ENCODE results near the gene FXYD5. TPM values are rescaled to one million over a fixed set of nuclear protein-coding genes. Genes with fewer than 3 reads are reported as not detected.

FXYD5 gene
- total and polyA plus RNA-seq, 9 of the 15 experiments (the other 6 are each of a cell fraction or from before 2014, with no cell fraction given), result 104 to 537 (median 174) TPM

- no peaks in the 10 kb centered on the region for H3K9me1 ChIP-seq (ENCODE audit: control insufficient read depth, insufficient read depth, low read length)
- no peak overlapping the region for H2AFZ ChIP-seq (ENCODE audit: low read depth, low read length)
- no peaks in the 10 kb centered on the region for H3K9me3 ChIP-seq (replicated peaks; ENCODE audit: control insufficient read depth, insufficient read depth, low read depth, low read length)
- H3K4me1 ChIP-seq (replicated peaks in 1 of 2; ENCODE audit: control insufficient read depth in 2 of 2, insufficient read depth in 2 of 2, low read length in 2 of 2), result peaks cover 43 to 49% of the 10 kb centered on the region in 2 experiments
- H3K36me3 ChIP-seq (ENCODE audit: control insufficient read depth, insufficient read depth, low read length), result peaks cover 100% of the 10 kb centered on the region
- FAIRE-seq (no peak), DNase-seq (ENCODE audit: extremely low read depth in 1 of 4, low spot score in 3 of 4) (no peak), ATAC-seq (no peak)
- CTCF ChIA-PET (ENCODE audit: low intra/inter-chr PET ratio), result no interaction called here
- POLR2A ChIA-PET, result interaction anchor here (0.6 to 1.2 kb wide), 4 partner anchors 8 to 299 kb away, joined by 3 to 4 read pairs (median 3); no protein-coding TSS in a partner anchor
- peaks cover 59% of the 10 kb centered on the region for H3K79me2 ChIP-seq (ENCODE audit: control insufficient read depth, insufficient read depth, low read length)
- 91% methylated on average over 8 of the region's 9 CpGs for WGBS (ENCODE audit: insufficient coverage, low coverage, missing lambda C conversion rate)
- BruUV-seq (replicated peaks), result no TSS peak
- H3K9ac ChIP-seq (ENCODE audit: insufficient read depth in 1 of 2, low read depth in 2 of 2, low read length in 2 of 2), result no peak overlapping the region
- no peaks in the 10 kb centered on the region for H4K20me1 ChIP-seq (replicated peaks; ENCODE audit: control insufficient read depth, insufficient read depth, low read length)
- no peak overlapping the region for H3K4me3 ChIP-seq
- in situ Hi-C loops (cut with MboI) (no loop called here), intact Hi-C loops (cut with micrococcal nuclease) (no loop called here)
- no peak overlapping the region for H3K4me2 ChIP-seq (ENCODE audit: insufficient read depth, low read length)
- H3K27me3 ChIP-seq (ENCODE audit: control insufficient read depth in 2 of 2, insufficient read depth in 2 of 2, low read length in 2 of 2), result no peaks in the 10 kb centered on the region; a peak in 1 of 5 replicates
- H3K27ac ChIP-seq (ENCODE audit: extremely low read depth, low read depth, low read length), result no peak overlapping the region; the same call in 2 of the 3 replicates
- 0 out of 2 replicates have a peak, but pooled peaks have one; percentile 16 for TF ChIP-seq BCOR (IDR thresholded peaks at IDR 0.05)
- 0 out of 3 replicates have a peak, but pooled peaks of 1 of the 2 experiments have one; percentile 48 for TF ChIP-seq CBX3 (IDR thresholded peaks at IDR 0.05; ENCODE audit: borderline replicate concordance in 1 of 2, low read length in 2 of 2)
- no peak for TF ChIP-seq TSHZ1 (CRISPR knock-in tag; IDR thresholded peaks at IDR 0.05)
- TF ChIP-seq OTX1 (CRISPR knock-in tag; IDR thresholded peaks at IDR 0.05), result no peak
- no peak for TF ChIP-seq CAMTA2 (CRISPR knock-in tag; conservative IDR thresholded peaks at IDR 0.05)
- 0 out of 2 replicates have a peak, but pooled peaks have one; percentile 26 for TF ChIP-seq ADNP (tag; IDR thresholded peaks at IDR 0.05)
- TF ChIP-seq CSDE1 (IDR thresholded peaks at IDR 0.05), result no peak
- TF ChIP-seq ZKSCAN8 (CRISPR knock-in tag; IDR thresholded peaks at IDR 0.05), result no peak
- 0 out of 2 replicates have a peak, but pooled peaks have one; percentile 10 for TF ChIP-seq POLR2A (conservative IDR thresholded peaks at IDR 0.05)
- TF ChIP-seq CCNT2 (IDR thresholded peaks at IDR 0.05; ENCODE audit: borderline replicate concordance, extremely low read depth, insufficient read length, low read depth, low read length), result no peak
- no peak for TF ChIP-seq MITF (IDR thresholded peaks at IDR 0.05)
- no peak for TF ChIP-seq NR3C1 (CRISPR knock-in tag; IDR thresholded peaks at IDR 0.05)
- TF ChIP-seq ZNF146 (CRISPR knock-in tag; IDR thresholded peaks at IDR 0.05; ENCODE audit: unreplicated experiment), result no peak
Measured at GRCh38 chr19:35160629-35161433, 6.3 kb downstream of the FXYD5 start.
